ENCODE data around the gene FAM120A.

FAM120A gene

DNA sequence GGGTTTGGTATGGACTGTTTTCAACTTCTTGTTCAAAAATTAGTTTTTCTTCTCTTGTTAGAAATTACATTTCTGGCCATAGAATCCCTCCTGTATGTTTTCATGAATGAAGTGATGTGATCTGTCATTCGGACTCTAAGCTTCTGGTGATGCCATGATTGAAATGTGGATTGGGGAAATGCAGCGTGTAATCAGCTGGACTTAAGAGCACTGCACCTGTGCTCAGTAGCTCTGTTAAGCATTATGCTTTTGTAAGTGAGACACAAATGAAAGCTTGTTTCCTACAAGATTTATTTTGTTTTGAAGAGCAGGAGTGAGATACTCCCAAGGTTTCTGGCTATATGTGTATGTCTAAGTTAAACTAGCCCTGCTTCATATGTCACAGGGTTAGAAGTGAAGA lies 25.9 kb downstream of the FAM120A start:
- TF ChIP-seq, protein P1, sequence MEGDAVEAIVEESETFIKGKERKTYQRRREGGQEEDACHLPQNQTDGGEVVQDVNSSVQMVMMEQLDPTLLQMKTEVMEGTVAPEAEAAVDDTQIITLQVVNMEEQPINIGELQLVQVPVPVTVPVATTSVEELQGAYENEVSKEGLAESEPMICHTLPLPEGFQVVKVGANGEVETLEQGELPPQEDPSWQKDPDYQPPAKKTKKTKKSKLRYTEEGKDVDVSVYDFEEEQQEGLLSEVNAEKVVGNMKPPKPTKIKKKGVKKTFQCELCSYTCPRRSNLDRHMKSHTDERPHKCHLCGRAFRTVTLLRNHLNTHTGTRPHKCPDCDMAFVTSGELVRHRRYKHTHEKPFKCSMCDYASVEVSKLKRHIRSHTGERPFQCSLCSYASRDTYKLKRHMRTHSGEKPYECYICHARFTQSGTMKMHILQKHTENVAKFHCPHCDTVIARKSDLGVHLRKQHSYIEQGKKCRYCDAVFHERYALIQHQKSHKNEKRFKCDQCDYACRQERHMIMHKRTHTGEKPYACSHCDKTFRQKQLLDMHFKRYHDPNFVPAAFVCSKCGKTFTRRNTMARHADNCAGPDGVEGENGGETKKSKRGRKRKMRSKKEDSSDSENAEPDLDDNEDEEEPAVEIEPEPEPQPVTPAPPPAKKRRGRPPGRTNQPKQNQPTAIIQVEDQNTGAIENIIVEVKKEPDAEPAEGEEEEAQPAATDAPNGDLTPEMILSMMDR (IDR thresholded peaks at IDR 0.05; ENCODE audit: poor library complexity, severe bottlenecking), result no peak
- no peak overlapping the region for H3K27ac ChIP-seq (ENCODE audit: poor library complexity, severe bottlenecking)

DNA sequence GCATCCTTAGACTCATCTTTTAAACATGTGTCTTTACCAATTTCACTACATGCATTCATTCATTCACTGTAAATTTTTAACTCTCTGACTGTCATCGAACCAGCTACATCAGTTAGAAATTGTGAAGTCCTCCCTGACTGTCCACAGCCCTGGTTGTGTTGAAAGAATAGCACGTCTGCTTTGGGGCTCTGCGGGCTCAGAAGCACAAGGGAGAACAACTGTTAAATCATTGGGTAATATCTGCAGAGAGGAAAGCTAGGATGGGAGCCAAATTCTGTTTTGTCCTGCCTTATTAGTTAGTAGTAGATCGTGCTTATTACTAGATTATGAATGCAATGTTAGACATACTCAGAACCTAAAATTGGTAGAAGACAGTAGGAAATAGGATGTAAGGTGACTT lies 28.2 kb downstream of the FAM120A start:
- Histone ChIP-seq H3K27me3 (ENCODE audit: insufficient read depth, poor library complexity, severe bottlenecking) (no peaks in the 10 kb centered on the region), H3K36me3 (ENCODE audit: low read depth) (peaks cover 59% of the 10 kb centered on the region), H3K9me3 (ENCODE audit: severe bottlenecking) (no peaks in the 10 kb centered on the region), H3K27ac (ENCODE audit: poor library complexity, severe bottlenecking) (no peak overlapping the region), H3K4me3 (ENCODE audit: severe bottlenecking) (no peak overlapping the region), H3K4me1 (ENCODE audit: insufficient read depth, poor library complexity, severe bottlenecking) (no peaks in the 10 kb centered on the region)
- DNase-seq (ENCODE audit: low spot score) (no peak), ATAC-seq (ENCODE audit: low read depth) (no peak)
- TF ChIP-seq, protein P1 (IDR thresholded peaks at IDR 0.05; ENCODE audit: poor library complexity, severe bottlenecking), result no peak

More for the DNA sequence above, 25.9 kb downstream of the FAM120A start:
- H3K36me3 ChIP-seq (ENCODE audit: low read depth), result peaks cover 62% of the 10 kb centered on the region
- H3K4me1 ChIP-seq (ENCODE audit: insufficient read depth, poor library complexity, severe bottlenecking), result peaks cover 7% of the 10 kb centered on the region
- ATAC-seq (ENCODE audit: low read depth) (no peak), DNase-seq (ENCODE audit: low spot score) (no peak)
- H3K4me3 ChIP-seq (ENCODE audit: severe bottlenecking), result no peak overlapping the region
- H3K9me3 ChIP-seq (ENCODE audit: severe bottlenecking), result no peaks in the 10 kb centered on the region
- H3K27me3 ChIP-seq (ENCODE audit: insufficient read depth, poor library complexity, severe bottlenecking), result no peaks in the 10 kb centered on the region

DNA sequence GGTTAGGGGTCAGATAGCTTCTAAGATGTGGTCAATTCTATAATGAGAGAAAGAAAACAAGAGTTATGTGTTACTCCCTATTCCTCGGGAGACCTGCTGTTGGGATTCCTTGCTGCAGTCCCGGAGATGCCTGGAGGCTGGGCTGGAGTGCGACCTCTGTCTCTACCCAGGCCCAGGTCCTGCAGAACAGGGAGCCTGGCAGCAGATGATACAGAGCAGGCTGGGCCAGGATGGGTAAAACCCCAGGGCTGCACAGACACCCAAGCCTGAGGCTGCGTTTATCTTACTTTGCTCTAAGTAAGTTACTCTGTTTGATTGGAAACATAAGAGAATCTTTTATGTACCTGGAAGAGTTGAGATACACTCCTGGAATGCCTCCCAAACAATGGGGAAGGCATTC lies 28.8 kb downstream of the FAM120A start:
- ATAC-seq (ENCODE audit: low read depth) (no peak), DNase-seq (ENCODE audit: low spot score) (no peak)
- H3K4me3 ChIP-seq (ENCODE audit: severe bottlenecking), result no peak overlapping the region
- no peaks in the 10 kb centered on the region for H3K9me3 ChIP-seq (ENCODE audit: severe bottlenecking)
- TF ChIP-seq, protein P1 (IDR thresholded peaks at IDR 0.05; ENCODE audit: poor library complexity, severe bottlenecking), result no peak
- H3K27me3 ChIP-seq (ENCODE audit: insufficient read depth, poor library complexity, severe bottlenecking), result no peaks in the 10 kb centered on the region
- no peak overlapping the region for H3K27ac ChIP-seq (ENCODE audit: poor library complexity, severe bottlenecking)
- peaks cover 59% of the 10 kb centered on the region for H3K36me3 ChIP-seq (ENCODE audit: low read depth)
- no peaks in the 10 kb centered on the region for H3K4me1 ChIP-seq (ENCODE audit: insufficient read depth, poor library complexity, severe bottlenecking)

DNA sequence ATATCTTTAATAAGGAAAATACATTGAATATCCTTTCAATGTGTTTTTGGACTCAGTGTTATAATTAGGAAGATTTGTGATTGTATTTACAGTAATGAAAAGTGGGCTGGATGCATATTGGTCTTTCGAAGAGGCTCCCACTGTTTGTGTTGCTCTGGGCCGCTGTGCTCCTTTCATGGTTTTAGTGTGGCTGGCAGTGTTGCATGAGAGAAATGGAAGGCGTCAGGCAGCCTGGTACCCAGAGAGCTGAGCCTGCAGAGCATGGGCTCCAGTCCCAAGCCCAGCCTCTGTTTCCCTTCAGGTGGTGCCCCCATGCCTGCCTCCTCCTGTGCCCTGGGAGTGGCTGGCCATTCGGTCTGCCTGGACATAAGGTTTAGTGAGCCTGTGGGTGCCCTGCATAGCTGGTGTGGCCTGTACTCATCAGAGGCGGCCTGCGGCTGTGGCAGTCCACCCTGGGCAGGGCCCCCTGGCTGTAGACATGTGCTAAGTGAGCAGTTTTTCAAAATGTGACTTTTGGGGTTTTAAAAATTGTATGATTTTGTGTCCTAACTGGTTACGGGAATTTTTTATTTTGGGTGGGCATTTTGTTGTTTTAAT lies 29.3 kb downstream of the FAM120A start:
- TF ChIP-seq, protein P1 (IDR thresholded peaks at IDR 0.05; ENCODE audit: poor library complexity, severe bottlenecking), result no peak
- no peak overlapping the region for H3K27ac ChIP-seq (ENCODE audit: poor library complexity, severe bottlenecking)
- H3K4me1 ChIP-seq (ENCODE audit: insufficient read depth, poor library complexity, severe bottlenecking), result no peaks in the 10 kb centered on the region
- no peaks in the 10 kb centered on the region for H3K9me3 ChIP-seq (ENCODE audit: severe bottlenecking)
- H3K4me3 ChIP-seq (ENCODE audit: severe bottlenecking), result no peak overlapping the region
- no peak for ATAC-seq (ENCODE audit: low read depth)
- DNase-seq (ENCODE audit: low spot score), result no peak
- H3K27me3 ChIP-seq (ENCODE audit: insufficient read depth, poor library complexity, severe bottlenecking), result no peaks in the 10 kb centered on the region
- H3K36me3 ChIP-seq (ENCODE audit: low read depth), result peaks cover 57% of the 10 kb centered on the region

DNA sequence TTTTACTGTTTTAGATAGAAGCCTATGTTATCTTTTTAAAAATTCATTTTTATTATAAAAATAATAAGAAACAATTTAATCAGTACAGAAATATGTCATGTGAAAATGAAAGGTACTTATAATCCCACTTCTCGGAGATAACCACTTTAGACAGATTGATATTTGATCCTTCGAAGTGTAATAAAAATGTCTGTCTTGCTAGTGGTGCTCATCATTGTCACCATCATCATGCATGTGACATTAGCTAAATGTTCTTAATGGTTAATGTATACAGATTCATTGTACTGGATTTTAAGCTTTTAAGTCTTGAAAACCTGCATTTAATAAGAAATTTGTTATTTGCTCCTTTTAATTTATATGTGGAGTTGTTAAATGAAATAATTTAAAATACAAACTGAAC lies 32.0 kb downstream of the FAM120A start:
- no peak overlapping the region for H3K4me3 ChIP-seq (ENCODE audit: severe bottlenecking)
- peaks cover 53% of the 10 kb centered on the region for H3K36me3 ChIP-seq (ENCODE audit: low read depth)
- TF ChIP-seq, protein P1 (IDR thresholded peaks at IDR 0.05; ENCODE audit: poor library complexity, severe bottlenecking), result no peak
- no peaks in the 10 kb centered on the region for H3K4me1 ChIP-seq (ENCODE audit: insufficient read depth, poor library complexity, severe bottlenecking)
- ATAC-seq (ENCODE audit: low read depth) (no peak), DNase-seq (ENCODE audit: low spot score) (no peak)
- H3K27ac ChIP-seq (ENCODE audit: poor library complexity, severe bottlenecking), result no peak overlapping the region
- no peaks in the 10 kb centered on the region for H3K27me3 ChIP-seq (ENCODE audit: insufficient read depth, poor library complexity, severe bottlenecking)
- no peaks in the 10 kb centered on the region for H3K9me3 ChIP-seq (ENCODE audit: severe bottlenecking)

Measured in RWPE2 (cell line).